ENCODE measurements around the gene LRIT1.

Gene LRIT1

DNA sequence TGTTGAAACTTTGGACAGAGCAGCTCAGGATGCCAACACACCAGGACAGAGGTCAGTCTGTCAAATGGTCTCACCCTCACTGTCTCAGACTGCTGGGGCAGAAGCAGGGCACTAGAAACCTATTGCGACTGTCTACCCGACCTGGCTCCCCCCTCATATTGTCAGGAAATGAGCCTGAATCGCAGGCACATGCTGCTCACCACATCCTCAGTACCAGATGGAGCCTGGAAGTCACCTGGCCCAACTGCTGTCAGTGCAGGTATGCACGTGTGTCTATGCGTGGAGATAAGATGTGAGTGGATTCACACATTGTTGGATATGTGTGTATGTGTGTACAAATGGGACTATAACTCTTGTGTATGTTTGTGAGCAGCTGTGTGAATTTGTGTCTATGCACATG is 50.2 kb downstream of the LRIT1 start:
- DNase-seq, result no peak

DNA sequence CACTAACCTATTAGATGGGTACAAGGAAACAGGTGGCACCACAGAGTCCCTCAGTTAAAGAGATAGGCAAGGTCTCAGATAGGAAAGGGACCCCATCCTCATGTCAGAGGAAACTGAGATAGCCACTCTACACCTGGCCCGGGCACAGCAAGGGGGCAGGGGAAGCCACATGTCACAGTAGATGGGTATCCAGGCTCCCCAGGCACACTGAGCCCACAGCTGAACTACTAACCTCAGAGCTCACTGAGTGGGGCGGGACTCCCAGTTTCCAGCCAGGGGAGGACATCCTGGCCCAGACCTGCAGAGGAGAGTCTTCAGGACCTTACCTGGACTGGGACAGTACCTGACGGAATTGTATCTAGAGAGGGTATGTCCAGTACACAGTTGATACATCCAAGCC is 50.7 kb downstream of the LRIT1 start:
- no peak for DNase-seq

DNA sequence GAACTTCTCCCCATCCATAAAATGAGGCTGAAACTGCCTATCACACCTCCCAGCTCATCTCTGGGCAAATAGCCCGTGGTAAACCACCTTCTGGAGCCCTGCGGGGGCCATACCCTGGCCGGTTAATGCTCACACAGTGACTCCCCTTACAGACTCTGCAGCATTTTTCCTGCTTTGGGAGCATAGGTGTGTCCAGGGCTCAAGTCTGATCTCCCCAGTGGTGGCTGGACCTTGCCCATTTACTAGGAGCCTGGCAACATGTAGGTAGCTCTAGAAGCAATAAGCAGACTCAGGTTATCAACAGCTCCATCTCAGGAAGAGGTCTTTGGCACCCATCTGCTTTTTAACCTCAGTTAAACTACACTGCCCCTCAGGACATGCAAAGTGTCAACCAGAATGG is 52.5 kb downstream of the LRIT1 start:
- no peak for DNase-seq

DNA sequence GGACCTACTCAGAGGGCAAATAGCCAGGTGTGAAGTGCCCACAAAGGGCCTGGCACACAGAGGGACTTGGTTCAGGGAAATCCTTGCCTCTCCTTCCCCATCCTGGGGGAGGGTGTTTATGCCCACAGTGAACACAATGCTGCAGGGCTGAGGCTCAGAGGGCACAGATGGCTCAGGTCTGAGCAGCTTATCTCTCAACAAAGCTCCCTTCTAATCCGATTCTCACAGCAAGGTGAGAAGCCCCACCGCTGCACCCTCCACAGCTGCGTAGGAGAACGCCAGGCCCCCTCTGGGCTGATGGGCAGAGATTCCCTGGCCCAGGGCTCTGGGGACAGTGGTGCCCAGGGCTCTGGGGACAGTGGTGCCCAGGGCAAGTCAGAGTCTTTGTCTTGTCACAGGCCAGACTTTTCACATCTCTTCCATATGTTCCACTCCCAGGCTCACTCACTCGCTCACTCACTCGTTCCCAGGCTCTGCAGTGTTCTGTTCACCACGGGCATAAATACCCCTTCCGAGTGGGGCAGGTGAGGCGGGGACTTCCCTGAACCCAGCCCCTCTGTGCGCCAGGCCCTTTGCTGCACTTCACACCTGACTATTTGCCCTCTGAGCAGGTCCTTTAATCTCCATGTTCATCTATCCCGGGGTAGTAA is 55.7 kb downstream of the LRIT1 start:
- DNase-seq, result no peak

DNA sequence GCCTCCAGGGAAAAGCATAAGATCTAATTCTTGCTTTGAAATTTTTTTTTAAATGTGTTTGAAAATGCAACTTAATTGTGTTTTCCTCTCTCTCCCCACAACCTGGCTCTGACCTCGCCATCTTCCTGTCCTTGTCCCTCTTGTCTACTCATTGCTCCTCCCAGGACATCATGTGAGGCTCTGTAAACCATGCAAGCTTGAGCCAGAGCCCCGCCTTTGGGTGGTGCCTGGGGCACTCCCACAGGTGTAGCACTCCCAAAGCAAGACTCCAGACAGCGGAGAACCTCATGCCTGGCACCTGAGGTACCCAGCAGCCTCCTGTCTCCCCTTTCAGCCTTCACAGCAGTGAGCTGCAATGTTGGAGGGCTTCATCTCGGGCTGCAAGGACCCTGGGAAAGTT is 56.8 kb downstream of the LRIT1 start:
- no peak for DNase-seq

- DNase-seq, result no peak
Measured at GRCh38 chr10:84181631-84182030, 59.7 kb downstream of the LRIT1 start.
